ENCODE measurements around the gene KCNJ14.

KCNJ14 gene

DNA sequence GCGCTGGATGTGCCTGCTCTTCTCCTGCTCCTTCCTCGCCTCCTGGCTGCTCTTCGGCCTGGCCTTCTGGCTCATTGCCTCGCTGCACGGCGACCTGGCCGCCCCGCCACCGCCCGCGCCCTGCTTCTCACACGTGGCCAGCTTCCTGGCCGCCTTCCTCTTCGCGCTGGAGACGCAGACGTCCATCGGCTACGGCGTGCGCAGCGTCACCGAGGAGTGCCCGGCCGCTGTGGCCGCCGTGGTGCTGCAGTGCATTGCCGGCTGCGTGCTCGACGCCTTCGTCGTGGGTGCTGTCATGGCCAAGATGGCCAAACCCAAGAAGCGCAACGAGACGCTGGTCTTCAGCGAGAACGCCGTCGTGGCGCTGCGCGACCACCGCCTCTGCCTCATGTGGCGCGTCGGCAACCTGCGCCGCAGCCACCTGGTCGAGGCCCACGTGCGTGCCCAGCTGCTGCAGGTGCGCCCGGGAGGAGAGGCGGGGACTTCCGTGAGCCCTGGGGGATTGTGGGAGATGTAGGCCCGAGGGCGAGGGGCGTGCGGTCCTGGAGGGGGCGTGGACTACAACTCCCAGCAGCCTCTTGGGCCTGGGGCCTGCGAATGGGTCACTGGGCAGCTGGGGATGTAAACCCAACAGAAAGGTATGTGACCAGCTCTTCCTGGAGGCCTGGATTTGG lies 6.7 kb downstream of the KCNJ14 start:
- TF ChIP-seq NFIC (IDR thresholded peaks at IDR 0.05) (no peak), MAX (IDR thresholded peaks at IDR 0.05) (no peak), YY1 (IDR thresholded peaks at IDR 0.05; ENCODE audit: low read depth) (no peak), TCF12 (IDR thresholded peaks at IDR 0.05; ENCODE audit: low read depth) (no peak), CREB1 (IDR thresholded peaks at IDR 0.05; ENCODE audit: low read depth) (no peak), TAF1 (IDR thresholded peaks at IDR 0.05; ENCODE audit: low read depth) (no peak), TEAD4 (IDR thresholded peaks at IDR 0.05) (no peak), FOXM1 (IDR thresholded peaks at IDR 0.05; ENCODE audit: borderline replicate concordance, low read depth) (no peak)

DNA sequence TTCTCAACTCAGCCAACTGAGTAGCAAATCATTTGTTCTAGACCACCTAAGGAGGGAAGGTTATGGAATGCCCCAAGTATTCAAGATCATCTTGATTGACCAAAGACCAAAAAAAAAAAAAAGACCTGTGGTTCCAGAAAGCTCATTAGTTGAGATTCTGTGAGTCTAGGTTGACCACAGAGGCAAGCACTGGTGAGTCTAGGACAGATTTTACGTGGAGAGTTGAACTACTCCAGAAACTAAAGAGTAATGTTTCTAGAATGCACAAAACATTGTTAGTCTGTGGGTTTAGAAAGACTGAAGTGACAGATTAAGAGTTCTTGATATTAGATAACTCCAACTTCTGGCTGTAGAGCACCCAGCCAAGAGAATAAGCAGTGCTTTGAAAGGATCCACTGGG lies 9.8 kb downstream of the KCNJ14 start:
- no peak for TF ChIP-seq REST (IDR thresholded peaks at IDR 0.05; ENCODE audit: low read depth)
- TF ChIP-seq ZBTB7A (IDR thresholded peaks at IDR 0.05; ENCODE audit: low read depth) = no peak
- TF ChIP-seq USF1 (IDR thresholded peaks at IDR 0.05) = no peak
- no peak for TF ChIP-seq TEAD4 (IDR thresholded peaks at IDR 0.05)
- TF ChIP-seq RAD21 (IDR thresholded peaks at IDR 0.05; ENCODE audit: low read depth) = no peak
- no peak for TF ChIP-seq CREB1 (IDR thresholded peaks at IDR 0.05; ENCODE audit: low read depth)
- no peak for TF ChIP-seq FOXM1 (IDR thresholded peaks at IDR 0.05; ENCODE audit: borderline replicate concordance, low read depth)
- TF ChIP-seq TAF1 (IDR thresholded peaks at IDR 0.05; ENCODE audit: low read depth) = no peak
- no peak for TF ChIP-seq YY1 (IDR thresholded peaks at IDR 0.05; ENCODE audit: low read depth)
- no peak for TF ChIP-seq EP300 (IDR thresholded peaks at IDR 0.05; ENCODE audit: borderline replicate concordance)
- no peak for TF ChIP-seq MAX (IDR thresholded peaks at IDR 0.05)
- no peak for TF ChIP-seq TCF12 (IDR thresholded peaks at IDR 0.05; ENCODE audit: low read depth)
- no peak for TF ChIP-seq CEBPB (IDR thresholded peaks at IDR 0.05)
- TF ChIP-seq NFIC (IDR thresholded peaks at IDR 0.05) = no peak
- TF ChIP-seq EGR1 (IDR thresholded peaks at IDR 0.05) = no peak

DNA sequence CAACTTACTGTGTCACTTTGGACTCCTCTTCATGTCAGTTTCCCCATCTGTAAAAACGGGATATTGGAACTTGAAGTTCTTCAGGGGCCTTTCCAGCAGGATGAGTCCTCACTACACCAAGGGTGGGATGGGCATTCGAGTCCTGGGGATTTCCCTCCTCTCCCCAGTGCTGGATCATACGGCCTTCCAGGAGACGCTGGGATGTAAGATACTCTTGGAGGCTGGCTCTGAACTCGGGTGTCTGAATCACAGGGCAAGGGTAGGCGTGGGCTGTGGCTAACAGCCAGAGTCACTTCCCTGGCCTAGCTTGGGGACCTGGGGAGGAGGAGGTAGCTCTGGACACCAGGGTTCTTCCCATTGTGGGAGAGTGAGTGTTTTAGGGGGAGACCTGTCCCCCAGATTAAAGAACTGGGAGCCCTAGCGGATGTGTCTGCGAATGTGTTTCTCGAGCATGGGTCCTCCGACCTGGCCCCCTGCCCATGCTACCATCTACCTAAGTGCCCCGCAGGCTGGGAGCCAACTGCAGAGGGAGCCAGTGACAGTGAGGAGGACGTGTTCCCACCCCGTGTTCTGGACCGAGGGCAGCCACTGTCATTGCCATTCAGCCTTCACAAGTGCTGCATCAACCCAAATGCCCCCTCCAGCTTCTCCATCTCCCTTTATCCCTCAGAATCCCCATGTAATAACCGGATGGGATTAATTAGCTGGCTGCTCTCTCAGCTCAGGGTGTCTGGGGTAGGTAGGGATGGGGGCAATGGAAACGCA lies 11.4 kb downstream of the KCNJ14 start:
- TF ChIP-seq REST (IDR thresholded peaks at IDR 0.05; ENCODE audit: low read depth) (no peak), CREB1 (IDR thresholded peaks at IDR 0.05; ENCODE audit: low read depth) (no peak), ZBTB7A (IDR thresholded peaks at IDR 0.05; ENCODE audit: low read depth) (no peak), RAD21 (IDR thresholded peaks at IDR 0.05; ENCODE audit: low read depth) (no peak), YY1 (IDR thresholded peaks at IDR 0.05; ENCODE audit: low read depth) (no peak), EP300 (IDR thresholded peaks at IDR 0.05; ENCODE audit: borderline replicate concordance) (no peak), TAF1 (IDR thresholded peaks at IDR 0.05; ENCODE audit: low read depth) (no peak), MAX (IDR thresholded peaks at IDR 0.05) (no peak), TCF12 (IDR thresholded peaks at IDR 0.05; ENCODE audit: low read depth) (no peak)

DNA sequence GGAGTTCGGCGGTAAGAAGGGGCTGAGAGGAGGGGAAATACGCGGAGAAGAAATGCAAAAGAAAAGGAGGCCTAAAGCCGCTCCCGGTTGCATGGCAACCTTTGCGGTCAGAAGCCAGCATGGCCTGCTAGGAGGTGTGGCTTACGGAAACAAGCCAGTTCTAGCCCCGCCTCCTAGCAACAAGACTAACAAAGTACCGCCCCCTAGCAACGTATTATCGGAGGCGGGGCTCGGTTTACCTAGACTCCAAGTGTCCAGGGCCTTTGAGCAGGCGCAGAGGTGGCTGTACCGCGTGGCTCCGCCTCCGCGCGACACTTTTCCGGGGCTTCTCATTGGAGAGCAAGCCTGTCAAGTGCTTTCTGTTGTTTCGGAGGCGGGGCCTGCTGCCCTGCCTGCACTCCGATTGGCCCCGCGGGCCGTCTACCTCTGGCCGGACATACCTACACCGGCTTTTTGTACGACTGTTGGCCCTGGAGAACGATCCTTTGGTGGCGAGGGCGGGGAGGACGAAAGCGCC lies 13.5 kb downstream of the KCNJ14 start:
- TF ChIP-seq NFIC (IDR thresholded peaks at IDR 0.05) (no peak), TEAD4 (IDR thresholded peaks at IDR 0.05) (0 out of 2 replicates have a peak, but pooled peaks have one; percentile 1), CREB1 (IDR thresholded peaks at IDR 0.05; ENCODE audit: low read depth) (peak; percentile 81)

DNA sequence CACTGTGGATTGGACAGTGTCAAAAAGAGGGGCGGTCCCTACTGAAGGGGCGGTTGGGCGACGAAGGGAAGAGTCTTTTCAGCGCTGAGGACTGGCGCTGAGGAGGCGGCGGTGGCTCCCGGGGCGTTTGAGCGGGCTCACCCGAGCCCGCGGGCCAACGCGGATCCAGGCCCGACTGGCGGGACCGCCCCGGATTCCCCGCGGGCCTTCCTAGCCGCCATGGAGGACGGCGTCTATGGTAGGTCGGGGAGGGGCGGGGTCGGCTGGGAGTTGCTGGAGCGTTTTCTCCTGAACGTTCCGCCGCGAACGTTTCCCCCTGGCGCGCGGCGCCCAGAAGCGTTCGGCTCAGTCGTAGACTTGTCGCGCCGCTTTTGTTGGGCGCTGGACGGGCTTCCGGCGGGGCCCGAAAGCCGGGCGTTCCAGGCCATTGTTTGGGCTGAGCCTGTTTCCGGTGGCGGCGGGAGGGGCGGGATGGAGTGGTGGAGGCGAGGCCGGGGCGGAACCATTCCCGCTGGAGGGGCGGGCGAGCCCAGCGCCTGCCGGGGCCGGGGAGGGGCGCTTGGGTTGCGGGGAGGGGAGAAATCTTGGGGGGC lies 14.0 kb downstream of the KCNJ14 start, which contains the start of gene CYTH2:
Gene CYTH2 (plus strand): TSS at position 81 of the 593 bp plus-strand sequence. CDS start 139 bp downstream, at position 220.
- 0 out of 2 replicates have a peak, but pooled peaks have one; percentile 20 for TF ChIP-seq REST (IDR thresholded peaks at IDR 0.05; ENCODE audit: low read depth)
- TF ChIP-seq YY1 (IDR thresholded peaks at IDR 0.05; ENCODE audit: low read depth) = peak; percentile 54
- no peak for TF ChIP-seq EGR1 (IDR thresholded peaks at IDR 0.05)
- TF ChIP-seq TAF1 (IDR thresholded peaks at IDR 0.05; ENCODE audit: low read depth) = peak; percentile 92
- TF ChIP-seq NFIC (IDR thresholded peaks at IDR 0.05) = no peak
- no peak for TF ChIP-seq CREB1 (IDR thresholded peaks at IDR 0.05; ENCODE audit: low read depth)
- TF ChIP-seq ZBTB7A (IDR thresholded peaks at IDR 0.05; ENCODE audit: low read depth) = 0 out of 2 replicates have a peak, but pooled peaks have one; percentile 29
- peak; percentile 20; the same call in 1 of the 2 replicates for TF ChIP-seq MAX (IDR thresholded peaks at IDR 0.05)
- peak; percentile 67; the same call in 1 of the 2 replicates for TF ChIP-seq TCF12 (IDR thresholded peaks at IDR 0.05; ENCODE audit: low read depth)
